A673 (cell line): Measurements from ENCODE around the gene CYP17A1. TPM values are rescaled to one million over a fixed set of nuclear protein-coding genes. Genes with fewer than 3 reads are reported as not detected.

Source experiments
- BruUV-seq: library from RNA; stranded (reverse); fragments of 400-500 nt; replicated peaks from 2 replicates; lab custom pipeline; 2021; lab: Mats Ljungman, UMichigan
- CTCF ChIA-PET: fragments of 300-600 bp; sonication (Branson Sonifier 250); formaldehyde crosslinking; loops from one replicate; lab custom pipeline; 2022; ENCODE audit warnings: antibody characterized with exemption; lab: Charles Lee
- POLR2A ChIA-PET: fragments of 300-600 bp; sonication (Branson Sonifier 250); formaldehyde crosslinking; loops from one replicate; lab custom pipeline; 2022; ENCODE audit warnings: antibody characterized with exemption; ENCODE audit not compliant: low non-redundant PET; lab: Charles Lee
- DNase-seq: peaks from one replicate; pipeline ENCODE4 v3.0.0-alpha.2; 2015; ENCODE audit warnings: low spot score
- H3K27ac ChIP-seq: fragments of 200-600 bp; sonication (generic); 2 replicates; pipeline ENCODE4 v1.5.1; 2016; ENCODE audit warnings: mixed run types, low read depth, mild to moderate bottlenecking, mixed read lengths, antibody characterized with exemption, low read length; ENCODE audit not compliant: poor library complexity, severe bottlenecking
- H3K27me3 ChIP-seq: fragments of 200-600 bp; sonication (generic); replicated peaks from 2 replicates; pipeline ENCODE4 v1.6.1; 2017; ENCODE audit warnings: mixed run types, low read depth, mild to moderate bottlenecking, mixed read lengths, antibody characterized with exemption, low read length; ENCODE audit not compliant: insufficient read depth, poor library complexity
- H3K36me3 ChIP-seq: fragments of 200-600 bp; sonication (generic); 2 replicates; pipeline ENCODE4 v1.6.1; 2016; ENCODE audit warnings: mixed run types, mild to moderate bottlenecking, mixed read lengths, antibody characterized with exemption, low read length; ENCODE audit not compliant: insufficient read depth, poor library complexity, severe bottlenecking
- H3K4me1 ChIP-seq: fragments of 200-600 bp; sonication (generic); 2 replicates; pipeline ENCODE4 v1.6.1; 2017; ENCODE audit warnings: mixed run types, mild to moderate bottlenecking, mixed read lengths, antibody characterized with exemption, low read length; ENCODE audit not compliant: insufficient read depth, poor library complexity, severe bottlenecking
- H3K4me3 ChIP-seq: fragments of 200-600 bp; sonication (generic); 2 replicates; pipeline ENCODE4 v1.5.1; 2016; ENCODE audit warnings: low read depth, mixed run types, mild to moderate bottlenecking, mixed read lengths, low read length; ENCODE audit not compliant: poor library complexity, severe bottlenecking
- H3K9me3 ChIP-seq: fragments of 200-600 bp; sonication (generic); 2 replicates; pipeline ENCODE4 v1.6.1; 2016; ENCODE audit warnings: mixed run types, low read depth, mild to moderate bottlenecking, mixed read lengths, antibody characterized with exemption, low read length; ENCODE audit not compliant: poor library complexity, severe bottlenecking
- EZH2 ChIP-seq: fragments of 200-600 bp; sonication (generic); IDR thresholded peaks from 2 replicates; pipeline ENCODE4 v1.6.1; 2017; ENCODE audit warnings: borderline replicate concordance, low read depth, mild to moderate bottlenecking, mixed read lengths, antibody characterized with exemption, low read length; ENCODE audit not compliant: poor library complexity, severe bottlenecking
- intact Hi-C: fragments of 100-400 bp; cut with micrococcal nuclease; formaldehyde crosslinking; loops from one replicate; pipeline ENCODE4 v1.10.0; 2022; ENCODE audit not compliant: unreplicated experiment
- total RNA-seq: library from RNA; stranded (reverse); gene quantifications from 2 replicates; pipeline ENCODE4 v1.2.3, GENCODE V29; 2021
- TF ChIP-seq, protein P1 (sequence below): fragments of 300-800, 200-600 bp; sonication (generic); conservative IDR thresholded peaks from 2 replicates; pipeline ENCODE4 v1.5.1; 2017; ENCODE audit warnings: low read depth, mild to moderate bottlenecking, antibody characterized with exemption, low read length, moderate library complexity, mixed read lengths

CYP17A1 gene
- total RNA-seq, 1 experiment from 2014 or later: not detected

DNA sequence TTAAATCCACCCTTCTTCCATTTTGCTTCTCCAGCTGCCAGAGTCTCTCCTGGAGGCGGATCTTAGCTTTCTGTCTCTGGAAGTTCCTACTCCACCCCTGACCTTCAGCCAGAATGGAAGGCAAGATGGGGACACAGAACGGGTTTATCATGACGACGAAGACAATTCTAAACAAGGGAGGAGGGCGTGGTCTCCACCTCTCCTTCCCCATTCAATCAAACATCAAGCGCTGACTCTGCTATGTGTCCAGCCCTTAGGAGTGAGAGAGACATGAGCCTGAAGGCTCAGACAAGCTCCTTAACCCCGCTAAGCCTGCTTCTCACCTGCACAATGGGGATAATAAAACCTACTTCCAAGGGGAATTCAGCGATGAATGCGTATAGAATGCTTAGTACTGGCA is 3.1 kb downstream of the CYP17A1 start:
- intact Hi-C loops: loop anchor here (5.0 kb wide), 1 partner anchor 102 kb away; no protein-coding TSS in a partner anchor
- Histone ChIP-seq H3K4me1 (no peaks in the 10 kb centered on the region), H3K36me3 (no peaks in the 10 kb centered on the region), H3K27me3 (no peaks in the 10 kb centered on the region), H3K4me3 (no peak overlapping the region), H3K9me3 (no peaks in the 10 kb centered on the region), H3K27ac (no peak overlapping the region)
- TF ChIP-seq, protein P1, sequence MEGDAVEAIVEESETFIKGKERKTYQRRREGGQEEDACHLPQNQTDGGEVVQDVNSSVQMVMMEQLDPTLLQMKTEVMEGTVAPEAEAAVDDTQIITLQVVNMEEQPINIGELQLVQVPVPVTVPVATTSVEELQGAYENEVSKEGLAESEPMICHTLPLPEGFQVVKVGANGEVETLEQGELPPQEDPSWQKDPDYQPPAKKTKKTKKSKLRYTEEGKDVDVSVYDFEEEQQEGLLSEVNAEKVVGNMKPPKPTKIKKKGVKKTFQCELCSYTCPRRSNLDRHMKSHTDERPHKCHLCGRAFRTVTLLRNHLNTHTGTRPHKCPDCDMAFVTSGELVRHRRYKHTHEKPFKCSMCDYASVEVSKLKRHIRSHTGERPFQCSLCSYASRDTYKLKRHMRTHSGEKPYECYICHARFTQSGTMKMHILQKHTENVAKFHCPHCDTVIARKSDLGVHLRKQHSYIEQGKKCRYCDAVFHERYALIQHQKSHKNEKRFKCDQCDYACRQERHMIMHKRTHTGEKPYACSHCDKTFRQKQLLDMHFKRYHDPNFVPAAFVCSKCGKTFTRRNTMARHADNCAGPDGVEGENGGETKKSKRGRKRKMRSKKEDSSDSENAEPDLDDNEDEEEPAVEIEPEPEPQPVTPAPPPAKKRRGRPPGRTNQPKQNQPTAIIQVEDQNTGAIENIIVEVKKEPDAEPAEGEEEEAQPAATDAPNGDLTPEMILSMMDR: no peak
- no peak for TF ChIP-seq EZH2
- ChIA-PET CTCF (no interaction called here), POLR2A (no interaction called here)
- BruUV-seq: no TSS peak
- DNase-seq: no peak

DNA sequence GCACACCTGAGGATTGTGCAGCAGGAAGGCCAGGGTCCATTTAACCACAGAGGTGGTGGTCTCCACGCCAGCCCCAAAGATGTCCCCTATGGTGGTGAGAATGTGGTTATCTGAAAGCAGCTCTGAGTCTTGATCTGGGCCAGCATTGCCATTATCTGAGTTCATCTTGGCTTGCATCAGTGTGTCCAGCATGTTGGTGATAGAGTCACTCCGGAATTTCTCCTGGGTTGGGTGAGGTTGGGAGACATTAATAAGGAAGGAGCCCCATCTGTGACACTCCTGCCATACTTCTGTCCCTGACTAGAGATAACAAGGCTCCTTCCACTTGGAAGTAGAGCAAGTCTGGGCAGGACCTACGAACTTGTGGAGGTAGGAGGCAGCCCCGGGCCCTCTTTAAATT is 4.2 kb downstream of the CYP17A1 start:
- POLR2A ChIA-PET: no interaction called here
- Histone ChIP-seq H3K36me3 (no peaks in the 10 kb centered on the region), H3K9me3 (no peaks in the 10 kb centered on the region), H3K27me3 (no peaks in the 10 kb centered on the region), H3K4me1 (no peaks in the 10 kb centered on the region), H3K27ac (no peak overlapping the region), H3K4me3 (no peak overlapping the region)
- intact Hi-C loops: loop anchor here (5.0 kb wide), 1 partner anchor 101 kb away; no protein-coding TSS in a partner anchor
- DNase-seq: no peak
- no TSS peak for BruUV-seq
- CTCF ChIA-PET: interaction anchor here (0.7 kb wide), 1 partner anchor 79 kb away, joined by 4 read pairs; no protein-coding TSS in a partner anchor
- TF ChIP-seq, protein P1: no peak
- TF ChIP-seq EZH2: no peak

DNA sequence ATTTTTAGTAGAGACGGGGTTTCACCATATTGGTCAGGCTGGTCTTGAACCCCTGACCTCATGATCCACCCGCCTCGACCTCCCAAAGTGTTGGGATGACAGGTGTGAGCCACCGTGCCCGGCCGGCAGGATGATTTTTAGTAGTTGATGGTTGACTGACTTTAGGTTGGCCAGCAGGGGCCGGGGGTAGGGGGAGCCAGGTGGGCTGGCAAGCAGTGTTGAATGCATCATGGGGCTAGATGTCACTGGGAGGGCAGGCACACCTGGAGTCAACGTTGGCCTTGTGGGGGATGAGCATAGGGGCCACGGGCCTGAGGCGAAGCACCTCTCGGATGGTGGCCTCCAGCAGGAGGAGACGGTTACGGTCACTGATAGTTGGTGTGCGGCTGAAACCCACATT is 5.0 kb downstream of the CYP17A1 start:
- no TSS peak for BruUV-seq
- TF ChIP-seq, protein P1: no peak
- TF ChIP-seq EZH2: no peak
- CTCF ChIA-PET: no interaction called here
- Histone ChIP-seq H3K27ac (no peak overlapping the region), H3K4me1 (no peaks in the 10 kb centered on the region), H3K4me3 (no peak overlapping the region), H3K36me3 (no peaks in the 10 kb centered on the region), H3K27me3 (no peaks in the 10 kb centered on the region), H3K9me3 (no peaks in the 10 kb centered on the region)
- POLR2A ChIA-PET: no interaction called here
- intact Hi-C loops: loop anchor here (5.0 kb wide), 1 partner anchor 100 kb away; no protein-coding TSS in a partner anchor
- no peak for DNase-seq
